ENCODE data around the gene SFXN5. TPM values are rescaled to one million over a fixed set of nuclear protein-coding genes. Genes with fewer than 3 reads are reported as not detected.

Gene SFXN5
- total and polyA plus RNA-seq, 2 donors (not counting 3 experiments of a cell fraction or from before 2014, with no cell fraction given): 18.7 to 28.6 TPM

DNA sequence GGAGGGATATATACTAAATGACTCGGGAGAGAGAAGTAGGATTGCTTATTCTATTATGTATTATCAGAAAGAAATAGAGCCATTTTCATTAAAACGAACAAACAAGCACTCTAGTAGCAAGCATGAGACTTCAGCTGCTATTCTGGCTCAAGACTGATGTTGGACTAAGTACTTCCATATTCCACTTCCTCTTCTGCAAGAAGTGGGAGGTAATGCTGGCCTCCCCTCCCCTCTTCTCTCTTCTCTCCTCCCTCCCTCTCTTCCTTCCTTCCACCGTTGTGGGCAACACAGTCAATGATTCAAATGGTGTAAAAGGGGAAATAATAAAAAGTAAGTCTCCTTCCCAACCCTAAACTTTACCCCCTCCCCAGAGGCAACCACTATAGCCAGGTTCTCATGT is 91.6 kb downstream of the SFXN5 start:
- peaks cover 5% of the 10 kb centered on the region for H3K4me1 ChIP-seq (ENCODE audit: control insufficient read depth, extremely low read depth, insufficient read depth, low read length)
- intact Hi-C loops (cut with micrococcal nuclease) (no loop called here), dilution Hi-C loops (cut with MboI; ENCODE audit: extremely low pct_ligation_motif_present, low sequenced_read_pairs) (no loop called here)
- no peaks in the 10 kb centered on the region for H3K27me3 ChIP-seq (ENCODE audit: control insufficient read depth in 2 of 2, insufficient read depth in 2 of 2, low read length in 2 of 2)
- H3K79me2 ChIP-seq (ENCODE audit: control insufficient read depth, insufficient read depth, low read length): no peaks in the 10 kb centered on the region
- BruUV-seq (replicated peaks): no TSS peak
- POLR2A ChIA-PET: no interaction called here
- DNase-seq (ENCODE audit: low read depth, low spot score): no peak
- CTCF ChIA-PET: interaction anchor here (1.0 to 1.6 kb wide), 3 partner anchors 87 to 177 kb away, joined by 3 to 10 read pairs (median 5); no protein-coding TSS in a partner anchor
- TF ChIP-seq POLR2AphosphoS5 (IDR thresholded peaks at IDR 0.05; ENCODE audit: insufficient read depth, low read depth, low read length): no peak
- TF ChIP-seq POLR2A (IDR thresholded peaks at IDR 0.05; ENCODE audit: low read depth, low read length): no peak
- no peak for TF ChIP-seq FOS (IDR thresholded peaks at IDR 0.05; ENCODE audit: borderline replicate concordance, insufficient read depth, low read length)
- no peak for TF ChIP-seq EZH2 (IDR thresholded peaks at IDR 0.05; ENCODE audit: borderline replicate concordance, low read depth, low read length, severe bottlenecking)
- no peaks in the 10 kb centered on the region for H4K20me1 ChIP-seq (replicated peaks; ENCODE audit: control insufficient read depth, extremely low read depth, insufficient read depth, low read length)
- H3K9ac ChIP-seq (replicated peaks; ENCODE audit: extremely low read depth, insufficient read depth, low read length): no peak overlapping the region
- no peak overlapping the region for H3K4me3 ChIP-seq (replicated peaks in 1 of 3; ENCODE audit: insufficient read depth in 1 of 3, low read depth in 1 of 3, low read length in 3 of 3)
- no peaks in the 10 kb centered on the region for H3K9me3 ChIP-seq (replicated peaks; ENCODE audit: control insufficient read depth, insufficient read depth, low read length)
- H3K4me2 ChIP-seq (ENCODE audit: insufficient read depth, low read length): no peak overlapping the region
- H2AFZ ChIP-seq (ENCODE audit: low read depth, low read length): no peak overlapping the region
- no peaks in the 10 kb centered on the region for H3K36me3 ChIP-seq (ENCODE audit: control insufficient read depth in 2 of 2, extremely low read depth in 1 of 2, insufficient read depth in 2 of 2, low read length in 2 of 2)
- no peak for FAIRE-seq
- H3K27ac ChIP-seq (ENCODE audit: insufficient read depth, low read depth, low read length): no peak overlapping the region
- no peaks in the 10 kb centered on the region for H3K9me1 ChIP-seq (replicated peaks; ENCODE audit: control insufficient read depth, extremely low read depth, insufficient read depth, low read length)

DNA sequence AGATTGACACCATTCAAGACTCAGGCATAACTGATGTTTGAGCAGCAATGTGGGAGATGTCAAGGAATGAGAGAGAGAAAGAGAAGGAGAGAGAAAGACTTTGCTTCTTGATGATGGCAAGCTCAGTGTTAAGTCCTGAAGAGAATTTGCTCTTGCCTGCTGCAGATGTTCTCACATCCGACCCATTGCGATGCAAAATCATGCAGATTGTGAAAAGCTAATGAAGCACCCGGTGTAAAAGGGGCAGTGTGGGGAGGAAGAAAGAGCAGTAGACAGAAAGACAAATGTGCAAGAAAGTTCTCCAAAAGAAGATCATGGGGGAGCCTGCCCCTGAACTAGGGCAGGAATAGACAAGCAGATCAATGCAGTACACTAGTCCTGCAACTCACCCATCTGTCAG is 96.5 kb downstream of the SFXN5 start:
- ChIA-PET CTCF (interaction anchor here (1.0 to 4.8 kb wide), 8 partner anchors 9 to 202 kb away, joined by 3 to 178 read pairs (median 19); no protein-coding TSS in a partner anchor), POLR2A (no interaction called here)
- dilution Hi-C loops (cut with MboI; ENCODE audit: extremely low pct_ligation_motif_present, low sequenced_read_pairs) (no loop called here), intact Hi-C loops (cut with micrococcal nuclease) (no loop called here)
- no TSS peak for BruUV-seq (replicated peaks)
- Histone ChIP-seq H3K36me3 (ENCODE audit: control insufficient read depth in 2 of 2, extremely low read depth in 1 of 2, insufficient read depth in 2 of 2, low read length in 2 of 2) (no peaks in the 10 kb centered on the region), H3K4me1 (ENCODE audit: control insufficient read depth, extremely low read depth, insufficient read depth, low read length) (no peaks in the 10 kb centered on the region), H3K9me3 (replicated peaks; ENCODE audit: control insufficient read depth, insufficient read depth, low read length) (no peaks in the 10 kb centered on the region), H3K4me2 (ENCODE audit: insufficient read depth, low read length) (no peak overlapping the region), H3K27me3 (ENCODE audit: control insufficient read depth in 2 of 2, insufficient read depth in 2 of 2, low read length in 2 of 2) (no peaks in the 10 kb centered on the region), H4K20me1 (replicated peaks; ENCODE audit: control insufficient read depth, extremely low read depth, insufficient read depth, low read length) (no peaks in the 10 kb centered on the region), H3K9me1 (replicated peaks; ENCODE audit: control insufficient read depth, extremely low read depth, insufficient read depth, low read length) (no peaks in the 10 kb centered on the region), H3K4me3 (replicated peaks in 1 of 3; ENCODE audit: insufficient read depth in 1 of 3, low read depth in 1 of 3, low read length in 3 of 3) (no peak overlapping the region), H3K9ac (replicated peaks; ENCODE audit: extremely low read depth, insufficient read depth, low read length) (no peak overlapping the region), H3K27ac (ENCODE audit: insufficient read depth, low read depth, low read length) (no peak overlapping the region), H3K79me2 (ENCODE audit: control insufficient read depth, insufficient read depth, low read length) (no peaks in the 10 kb centered on the region), H2AFZ (ENCODE audit: low read depth, low read length) (no peak overlapping the region)
- DNase-seq (ENCODE audit: low read depth, low spot score) (no peak), FAIRE-seq (no peak)
- TF ChIP-seq GATA2 (IDR thresholded peaks at IDR 0.05; ENCODE audit: insufficient read depth, insufficient read length, low read depth, low read length): no peak
- TF ChIP-seq MYC (IDR thresholded peaks at IDR 0.05; ENCODE audit: low read depth, low read length): no peak
- no peak for TF ChIP-seq POLR2AphosphoS5 (IDR thresholded peaks at IDR 0.05; ENCODE audit: insufficient read depth, low read depth, low read length)
- no peak for TF ChIP-seq POLR2A (IDR thresholded peaks at IDR 0.05; ENCODE audit: low read depth, low read length)
- TF ChIP-seq EZH2 (IDR thresholded peaks at IDR 0.05; ENCODE audit: borderline replicate concordance, low read depth, low read length, severe bottlenecking): no peak
- no peak for TF ChIP-seq FOS (IDR thresholded peaks at IDR 0.05; ENCODE audit: borderline replicate concordance, insufficient read depth, low read length)
- TF ChIP-seq, protein P1, sequence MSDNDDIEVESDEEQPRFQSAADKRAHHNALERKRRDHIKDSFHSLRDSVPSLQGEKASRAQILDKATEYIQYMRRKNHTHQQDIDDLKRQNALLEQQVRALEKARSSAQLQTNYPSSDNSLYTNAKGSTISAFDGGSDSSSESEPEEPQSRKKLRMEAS (IDR thresholded peaks at IDR 0.05; ENCODE audit: insufficient read depth, insufficient read length): no peak
- no peak for TF ChIP-seq JUN (IDR thresholded peaks at IDR 0.05; ENCODE audit: borderline replicate concordance, insufficient read depth, insufficient read length, low read depth)
- TF ChIP-seq, protein P2, sequence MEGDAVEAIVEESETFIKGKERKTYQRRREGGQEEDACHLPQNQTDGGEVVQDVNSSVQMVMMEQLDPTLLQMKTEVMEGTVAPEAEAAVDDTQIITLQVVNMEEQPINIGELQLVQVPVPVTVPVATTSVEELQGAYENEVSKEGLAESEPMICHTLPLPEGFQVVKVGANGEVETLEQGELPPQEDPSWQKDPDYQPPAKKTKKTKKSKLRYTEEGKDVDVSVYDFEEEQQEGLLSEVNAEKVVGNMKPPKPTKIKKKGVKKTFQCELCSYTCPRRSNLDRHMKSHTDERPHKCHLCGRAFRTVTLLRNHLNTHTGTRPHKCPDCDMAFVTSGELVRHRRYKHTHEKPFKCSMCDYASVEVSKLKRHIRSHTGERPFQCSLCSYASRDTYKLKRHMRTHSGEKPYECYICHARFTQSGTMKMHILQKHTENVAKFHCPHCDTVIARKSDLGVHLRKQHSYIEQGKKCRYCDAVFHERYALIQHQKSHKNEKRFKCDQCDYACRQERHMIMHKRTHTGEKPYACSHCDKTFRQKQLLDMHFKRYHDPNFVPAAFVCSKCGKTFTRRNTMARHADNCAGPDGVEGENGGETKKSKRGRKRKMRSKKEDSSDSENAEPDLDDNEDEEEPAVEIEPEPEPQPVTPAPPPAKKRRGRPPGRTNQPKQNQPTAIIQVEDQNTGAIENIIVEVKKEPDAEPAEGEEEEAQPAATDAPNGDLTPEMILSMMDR (IDR thresholded peaks at IDR 0.05; ENCODE audit: extremely low read depth in 1 of 2, insufficient read depth in 1 of 2, low read depth in 1 of 2, low read length in 2 of 2): no peak
